Endothelial cell of umbilical vein (primary cell): ENCODE measurements around the gene SMAD9. TPM values are rescaled to one million over a fixed set of nuclear protein-coding genes. Genes with fewer than 3 reads are reported as not detected.

Experiments used
- BruUV-seq: library from RNA; stranded (reverse); fragments of 400-500 nt; replicated peaks from 2 replicates; lab custom pipeline; 2021; lab: Mats Ljungman, UMichigan
- CTCF ChIA-PET: fragments of 300-600, 350-600 bp; sonication (Branson Sonifier 250); formaldehyde crosslinking; loops from one replicate; lab custom pipeline; 2021; ENCODE audit warnings: antibody characterized with exemption, inconsistent platforms; lab: Charles Lee
- POLR2A ChIA-PET: fragments of 300-600, 350-600 bp; sonication (Branson Sonifier 250); formaldehyde crosslinking; loops from one replicate; lab custom pipeline; 2021; ENCODE audit warnings: antibody characterized with exemption, inconsistent platforms; lab: Charles Lee
- DNase-seq: peaks from one replicate; pipeline ENCODE4 v3.0.0-alpha.2; 2011; ENCODE audit warnings: low read depth, low spot score
- FAIRE-seq: peaks from 2 replicates; lab custom pipeline; 2011; peaks lifted over from hg19 to GRCh38; lab: Jason Lieb, UNC
- H2AFZ ChIP-seq: 2 replicates; pipeline ENCODE4 v1.6.0; 2012; ENCODE audit warnings: low read depth, low read length, control low read depth, inconsistent platforms
- H3K27ac ChIP-seq: 2 replicates; pipeline ENCODE4 v1.5.1; 2011; ENCODE audit warnings: low read depth, mild to moderate bottlenecking, control low read depth, low read length, moderate library complexity; ENCODE audit not compliant: insufficient read depth
- H3K27me3 ChIP-seq, 2 experiments: 2 replicates each; pipeline versions ENCODE4 v1.6.0 to v1.6.1; 2011; ENCODE audit warnings: low read length in 2 of 2, mixed read lengths in 1 of 2; ENCODE audit not compliant: control insufficient read depth in 2 of 2, insufficient read depth in 2 of 2
- H3K36me3 ChIP-seq, 2 experiments: 2 replicates in 1 of 2; 3 replicates in 1 of 2; pipeline ENCODE4 v1.5.1; 2011; ENCODE audit warnings: low read length in 2 of 2, mild to moderate bottlenecking in 1 of 2, moderate library complexity in 1 of 2; ENCODE audit not compliant: control insufficient read depth in 2 of 2, insufficient read depth in 2 of 2; ENCODE audit errors: extremely low read depth in 1 of 2
- H3K4me1 ChIP-seq: 3 replicates; pipeline ENCODE4 v1.5.1; 2011; ENCODE audit warnings: mild to moderate bottlenecking, low read length; ENCODE audit not compliant: control insufficient read depth, insufficient read depth; ENCODE audit errors: extremely low read depth
- H3K4me2 ChIP-seq: 2 replicates; pipeline ENCODE4 v1.6.1; 2011; ENCODE audit warnings: low read length, control low read depth, mixed read lengths; ENCODE audit not compliant: insufficient read depth
- H3K4me3 ChIP-seq, 3 experiments: fragments of 200-600 bp in 1 of 3; sonication (generic), shearing (Covaris generic) in 1 of 3; replicated peaks in 1 of 3; 2 replicates each; pipeline ENCODE4 v1.5.1; 2011 to 2016; ENCODE audit warnings: control low read depth in 3 of 3, low read length in 3 of 3, mild to moderate bottlenecking in 2 of 3, inconsistent platforms in 1 of 3, low read depth in 1 of 3, moderate library complexity in 1 of 3; ENCODE audit not compliant: insufficient read depth in 1 of 3
- H3K79me2 ChIP-seq: 2 replicates; pipeline ENCODE4 v1.6.0; 2012; ENCODE audit warnings: low read length, inconsistent platforms; ENCODE audit not compliant: control insufficient read depth, insufficient read depth
- H3K9ac ChIP-seq: replicated peaks from 2 replicates; pipeline ENCODE3; 2011; ENCODE audit warnings: low read length, control low read depth; ENCODE audit not compliant: insufficient read depth; ENCODE audit errors: extremely low read depth
- H3K9me1 ChIP-seq: replicated peaks from 3 replicates; pipeline ENCODE4 v1.6.0; 2011; ENCODE audit warnings: mild to moderate bottlenecking, low read length; ENCODE audit not compliant: control insufficient read depth, insufficient read depth; ENCODE audit errors: extremely low read depth
- H3K9me3 ChIP-seq: replicated peaks from 2 replicates; pipeline ENCODE4 v1.5.1; 2012; ENCODE audit warnings: low read length, inconsistent platforms; ENCODE audit not compliant: control insufficient read depth, insufficient read depth
- H4K20me1 ChIP-seq: replicated peaks from 2 replicates; pipeline ENCODE3; 2011; ENCODE audit warnings: mild to moderate bottlenecking, low read length; ENCODE audit not compliant: control insufficient read depth, insufficient read depth; ENCODE audit errors: extremely low read depth
- CTCF ChIP-seq, 2 donors: IDR thresholded peaks; 1 replicate in 1 of 2; 2 replicates in 1 of 2; pipeline ENCODE4 v1.5.1; 2011; ENCODE audit warnings: low read length in 2 of 2, mild to moderate bottlenecking in 2 of 2, moderate library complexity in 2 of 2, control low read depth in 1 of 2, inconsistent platforms in 1 of 2, low read depth in 1 of 2; ENCODE audit not compliant: insufficient read depth in 1 of 2; ENCODE audit errors: extremely low read depth in 1 of 2
- EZH2 ChIP-seq: IDR thresholded peaks from 2 replicates; pipeline ENCODE4 v1.6.1; 2012; ENCODE audit warnings: borderline replicate concordance, low read depth, mild to moderate bottlenecking, moderate library complexity, low read length, inconsistent platforms; ENCODE audit not compliant: severe bottlenecking
- FOS ChIP-seq: IDR thresholded peaks from 2 replicates; pipeline ENCODE4 v1.6.1; 2011; ENCODE audit warnings: mild to moderate bottlenecking, low read length, moderate library complexity, borderline replicate concordance; ENCODE audit not compliant: insufficient read depth
- GATA2 ChIP-seq: IDR thresholded peaks from 2 replicates; pipeline ENCODE4 v1.7.0; 2011; ENCODE audit warnings: low read depth, mild to moderate bottlenecking, moderate library complexity, mixed read lengths, low read length; ENCODE audit not compliant: insufficient read length, insufficient read depth
- JUN ChIP-seq: IDR thresholded peaks from 2 replicates; pipeline ENCODE4 v1.6.1; 2011; ENCODE audit warnings: borderline replicate concordance, low read depth; ENCODE audit not compliant: insufficient read length, insufficient read depth
- MAX ChIP-seq: IDR thresholded peaks from 2 replicates; pipeline ENCODE4 v1.6.1; 2011; ENCODE audit not compliant: insufficient read depth, insufficient read length
- MYC ChIP-seq: IDR thresholded peaks from one replicate; pipeline ENCODE4 v1.6.1; 2011; ENCODE audit warnings: mild to moderate bottlenecking, low read depth, low read length
- POLR2A ChIP-seq: IDR thresholded peaks from 2 replicates; pipeline ENCODE4 v1.6.1; 2012; ENCODE audit warnings: low read depth, mild to moderate bottlenecking, control low read depth, low read length
- POLR2AphosphoS5 ChIP-seq: IDR thresholded peaks from 2 replicates; pipeline ENCODE4 v1.6.1; 2012; ENCODE audit warnings: low read depth, mild to moderate bottlenecking, control low read depth, low read length, moderate library complexity; ENCODE audit not compliant: insufficient read depth
- dilution Hi-C: fragments of 300-500 bp; cut with MboI; formaldehyde crosslinking; loops from one replicate; pipeline ENCODE4 v1.15.0; 2019; ENCODE audit warnings: low sequenced_read_pairs; ENCODE audit not compliant: extremely low pct_ligation_motif_present
- intact Hi-C: fragments of 100-400 bp; cut with micrococcal nuclease; formaldehyde crosslinking; loops from one replicate; pipeline ENCODE4 v1.10.0; 2022
- polyA plus RNA-seq, 4 experiments: library from polyadenylated mRNA; depleted of rRNA in 3 of 4; stranded (reverse) in 3 of 4; unstranded in 1 of 4; fragments of >200 nt; gene quantifications; 2 replicates each; pipeline versions ENCODE4 v1.2.1 to v1.2.3, GENCODE V29; 2011 to 2012; ENCODE audit warnings: missing spikeins in 1 of 4
- total RNA-seq: library from RNA; stranded (reverse); gene quantifications from 2 replicates; pipeline ENCODE4 v1.2.3, GENCODE V29; 2021

The SMAD9 gene
- total and polyA plus RNA-seq, 2 donors (not counting 3 experiments of a cell fraction or from before 2014, with no cell fraction given): 2.2 to 4.2 TPM

- H3K4me1 ChIP-seq: no peaks in the 10 kb centered on the region
- no peaks in the 10 kb centered on the region for H4K20me1 ChIP-seq
- no peak overlapping the region for H3K9ac ChIP-seq
- dilution Hi-C loops (no loop called here), intact Hi-C loops (no loop called here)
- H3K9me1 ChIP-seq: no peaks in the 10 kb centered on the region
- no TSS peak for BruUV-seq
- H3K4me3 ChIP-seq: no peak overlapping the region
- peaks cover 0 to 4% of the 10 kb centered on the region in 2 experiments for H3K36me3 ChIP-seq
- no peak overlapping the region for H3K27ac ChIP-seq
- no peaks in the 10 kb centered on the region for H3K79me2 ChIP-seq
- FAIRE-seq (no peak), DNase-seq (no peak)
- H3K4me2 ChIP-seq: no peak overlapping the region
- POLR2A ChIA-PET: no interaction called here
- CTCF ChIA-PET: interaction anchor here (0.6 to 2.2 kb wide), 6 partner anchors 140 to 558 kb away, joined by 3 to 15 read pairs (median 8); no protein-coding TSS in a partner anchor
- H3K27me3 ChIP-seq: no peaks in the 10 kb centered on the region
- TF ChIP-seq EZH2: no peak
- TF ChIP-seq JUN: no peak
- no peak for TF ChIP-seq FOS
- TF ChIP-seq POLR2A: no peak
- TF ChIP-seq CTCF (IDR thresholded peaks at IDR 0.05; ENCODE audit: extremely low read depth in 1 of 2, insufficient read depth in 1 of 2, low read depth in 1 of 2, low read length in 2 of 2): no peak
- TF ChIP-seq MYC: no peak
- no peak for TF ChIP-seq GATA2
- no peak for TF ChIP-seq MAX
- no peak for TF ChIP-seq POLR2AphosphoS5
- H3K9me3 ChIP-seq: no peaks in the 10 kb centered on the region
- H2AFZ ChIP-seq: no peak overlapping the region
Observed at GRCh38 chr13:36840718-36841250, 79.3 kb downstream of the SMAD9 start.
